HepG2 (cell line): ENCODE results near the gene OGA. TPM values are rescaled to one million over a fixed set of nuclear protein-coding genes. Genes with fewer than 3 reads are reported as not detected.

ENCODE experiments used
- ERF ChIP-seq: IDR thresholded peaks from 2 replicates; pipeline ENCODE4 v1.6.1; 2018; ENCODE audit warnings: missing biosample characterization, missing genetic modification reagents
- FOXP1 ChIP-seq, 2 experiments: fragments of 450-650 bp in 1 of 2; IDR thresholded peaks; 2 replicates each; pipeline ENCODE4 v1.6.1; 2017 to 2018; ENCODE audit warnings: antibody characterized with exemption in 1 of 2
- GRHL1 ChIP-seq: sonication (generic); formaldehyde crosslinking; conservative IDR thresholded peaks from 2 replicates; pipeline ENCODE4 v1.8.0; 2022; ENCODE audit warnings: missing genetic modification reagents
- HNRNPLL ChIP-seq: fragments of 200-400 bp; formaldehyde crosslinking; IDR thresholded peaks from 2 replicates; pipeline ENCODE4 v1.6.1; 2017; ENCODE audit warnings: mild to moderate bottlenecking, low read depth, low read length; ENCODE audit not compliant: poor library complexity, severe bottlenecking
- MED13 ChIP-seq: sonication (generic); formaldehyde crosslinking; IDR thresholded peaks from 2 replicates; pipeline ENCODE4 v1.5.0; 2020; ENCODE audit warnings: missing genetic modification reagents
- MIXL1 ChIP-seq: IDR thresholded peaks from 2 replicates; pipeline ENCODE4 v1.6.1; 2016
- MZF1 ChIP-seq: sonication (generic); formaldehyde crosslinking; IDR thresholded peaks from 2 replicates; pipeline ENCODE4 v1.8.1; 2023; ENCODE audit warnings: mild to moderate bottlenecking, missing genetic modification reagents, borderline replicate concordance
- NFE2L2 ChIP-seq: fragments of 150-350 bp; IDR thresholded peaks from 2 replicates; pipeline ENCODE4 v1.6.1; 2014; ENCODE audit warnings: low read length
- PHF21A ChIP-seq: sonication (generic); formaldehyde crosslinking; IDR thresholded peaks from 2 replicates; pipeline ENCODE4 v1.5.0; 2020; ENCODE audit warnings: mild to moderate bottlenecking, missing genetic modification reagents
- SP1 ChIP-seq, 2 experiments: fragments of 450-650 bp in 1 of 2; sonication (generic) in 1 of 2; formaldehyde crosslinking in 1 of 2; IDR thresholded peaks; 2 replicates each; pipeline versions ENCODE4 v1.4.0 to v1.6.1; 2016 to 2020; ENCODE audit warnings: missing genetic modification reagents in 1 of 2
- THAP9 ChIP-seq: sonication (generic); formaldehyde crosslinking; IDR thresholded peaks from 2 replicates; pipeline ENCODE4; 2020; ENCODE audit warnings: missing genetic modification reagents, mild to moderate bottlenecking, borderline replicate concordance
- THYN1 ChIP-seq: sonication (generic); formaldehyde crosslinking; IDR thresholded peaks from 2 replicates; pipeline ENCODE4 v1.8.1; 2023; ENCODE audit warnings: low read depth, mild to moderate bottlenecking, moderate library complexity, missing genetic modification reagents, borderline replicate concordance
- ZBTB1 ChIP-seq: sonication (generic); formaldehyde crosslinking; IDR thresholded peaks from 2 replicates; pipeline ENCODE4 v1.4.0; 2020; ENCODE audit warnings: missing genetic modification reagents, borderline replicate concordance
- ZBTB10 ChIP-seq: sonication (generic); formaldehyde crosslinking; IDR thresholded peaks from 2 replicates; pipeline ENCODE4 v1.4.0; 2020; ENCODE audit warnings: missing genetic modification reagents, borderline replicate concordance
- ZC3H4 ChIP-seq: sonication (generic); formaldehyde crosslinking; IDR thresholded peaks from 2 replicates; pipeline ENCODE4 v1.4.0; 2020; ENCODE audit warnings: missing genetic modification reagents, borderline replicate concordance
- ZFP36L2 ChIP-seq: sonication (generic); formaldehyde crosslinking; IDR thresholded peaks from 2 replicates; pipeline ENCODE4 v1.4.0; 2020; ENCODE audit warnings: missing genetic modification reagents
- ZKSCAN1 ChIP-seq: fragments of 150-350 bp; IDR thresholded peaks from 2 replicates; pipeline ENCODE4 v1.6.1; 2014; ENCODE audit warnings: low read length
- ZNF205 ChIP-seq: IDR thresholded peaks from 2 replicates; pipeline ENCODE4 v1.6.1; 2018; ENCODE audit warnings: missing biosample characterization, missing genetic modification reagents
- ZNF337 ChIP-seq: sonication (generic); formaldehyde crosslinking; IDR thresholded peaks from 2 replicates; pipeline ENCODE4 v1.5.1; 2020; ENCODE audit warnings: missing genetic modification reagents, low read depth, mild to moderate bottlenecking, borderline replicate concordance
- ZNF367 ChIP-seq: sonication (generic); formaldehyde crosslinking; IDR thresholded peaks from 2 replicates; pipeline ENCODE4 v1.4.0; 2020; ENCODE audit warnings: missing genetic modification reagents, borderline replicate concordance
- ZNF562 ChIP-seq: sonication (generic); formaldehyde crosslinking; IDR thresholded peaks from 2 replicates; pipeline ENCODE4 v1.8.0; 2022; ENCODE audit warnings: missing genetic modification reagents, borderline replicate concordance
- ZNF75D ChIP-seq: sonication (generic); formaldehyde crosslinking; IDR thresholded peaks from 2 replicates; pipeline ENCODE4 v1.8.1; 2023; ENCODE audit warnings: missing genetic modification reagents, mild to moderate bottlenecking, borderline replicate concordance
- ZNF777 ChIP-seq: sonication (generic); formaldehyde crosslinking; IDR thresholded peaks from 2 replicates; pipeline ENCODE4 v1.4.0; 2020; ENCODE audit warnings: missing genetic modification reagents
- ZSCAN25 ChIP-seq: sonication (generic); formaldehyde crosslinking; IDR thresholded peaks from 2 replicates; pipeline ENCODE4 v1.8.0; 2022; ENCODE audit warnings: mild to moderate bottlenecking, missing genetic modification reagents
- polyA plus RNA-seq, 8 experiments: library from polyadenylated mRNA; depleted of rRNA in 3 of 8; stranded (reverse) in 7 of 8; unstranded in 1 of 8; fragments of >200 nt; fragmentation: Illumina TruSeq in 4 of 8; extraction: Trizol in 4 of 8; gene quantifications; 2 replicates each; pipeline versions ENCODE4 v1.2.1 to v1.2.3, GENCODE V29; 2011 to 2016; ENCODE audit warnings: low read depth in 4 of 8, missing spikeins in 1 of 8, mixed read lengths in 1 of 8; ENCODE audit not compliant: insufficient read depth in 1 of 8
- total RNA-seq, 5 experiments: library from RNA; depleted of rRNA; stranded (reverse); fragments of >200 nt; fragmentation: Illumina TruSeq; extraction: Trizol; gene quantifications; 2 replicates each; pipeline ENCODE4 v1.2.3, GENCODE V29; 2016; ENCODE audit warnings: low read depth in 1 of 5

OGA gene
- total and polyA plus RNA-seq, 2 of the 13 experiments (the other 11 are each of a cell fraction or from before 2014, with no cell fraction given), result 33.2 to 39.8 TPM

- 0 out of 2 replicates have a peak, but pooled peaks have one; percentile 26 for TF ChIP-seq ZNF337 (CRISPR knock-in tag)
- no peak for TF ChIP-seq ZBTB1
- TF ChIP-seq MIXL1 (CRISPR knock-in tag), result no peak
- TF ChIP-seq GRHL1 (CRISPR knock-in tag), result no peak
- TF ChIP-seq NFE2L2, result no peak
- no peak for TF ChIP-seq ZNF205 (CRISPR knock-in tag)
- TF ChIP-seq THYN1 (CRISPR knock-in tag), result no peak
- TF ChIP-seq ZSCAN25 (CRISPR knock-in tag), result no peak; the same call in 1 of the 2 replicates
- no peak for TF ChIP-seq ZFP36L2 (CRISPR knock-in tag)
- no peak for TF ChIP-seq ZNF777 (CRISPR knock-in tag)
- TF ChIP-seq ZNF562, result no peak
- no peak for TF ChIP-seq ZKSCAN1
- TF ChIP-seq MZF1 (CRISPR knock-in tag), result no peak
- no peak for TF ChIP-seq MED13 (CRISPR knock-in tag)
- TF ChIP-seq ZNF367 (CRISPR knock-in tag), result no peak
- no peak for TF ChIP-seq ZBTB10 (CRISPR knock-in tag)
- TF ChIP-seq ZC3H4, result peak; percentile 87
- no peak; the same call in 1 of the 2 replicates for TF ChIP-seq PHF21A (CRISPR knock-in tag)
- TF ChIP-seq ERF, result no peak
- TF ChIP-seq HNRNPLL, result no peak
- TF ChIP-seq ZNF75D (CRISPR knock-in tag), result no peak
- no peak for TF ChIP-seq SP1 (IDR thresholded peaks at IDR 0.05)
- no peak for TF ChIP-seq SP1 (CRISPR knock-in tag; IDR thresholded peaks at IDR 0.05)
- TF ChIP-seq THAP9 (CRISPR knock-in tag), result no peak
- no peak for TF ChIP-seq FOXP1 (IDR thresholded peaks at IDR 0.05)
- TF ChIP-seq FOXP1 (CRISPR knock-in tag; IDR thresholded peaks at IDR 0.05), result no peak
Measured at GRCh38 chr10:101818872-101819633, 809 bp upstream of the OGA start (continued).
